Spinal cord (tissue), 10 donors: ENCODE results near the gene CENPO. TPM values are rescaled to one million over a fixed set of nuclear protein-coding genes. Genes with fewer than 3 reads are reported as not detected.
A peak's percentile ranks its signal among the peaks of the same experiment; 100 is the strongest.

Source experiments
- DNase-seq, 6 donors: peaks; one replicate each; pipeline versions ENCODE4 v3.0.0 to v3.0.0-alpha.2; 2013 to 2015; ENCODE audit warnings: low spot score in 6 of 6, low read depth in 4 of 6
- H3K27ac ChIP-seq: one replicate; pipeline ENCODE4 v1.5.1; 2013; ENCODE audit warnings: low read depth, low read length, control low read depth
- H3K27me3 ChIP-seq: one replicate; pipeline ENCODE4 v1.6.1; 2013; ENCODE audit warnings: low read length; ENCODE audit not compliant: control insufficient read depth, insufficient read depth
- H3K36me3 ChIP-seq: one replicate; pipeline ENCODE4 v1.6.1; 2013; ENCODE audit warnings: low read length; ENCODE audit not compliant: control insufficient read depth, insufficient read depth
- H3K4me1 ChIP-seq: one replicate; pipeline ENCODE4 v1.6.1; 2013; ENCODE audit warnings: low read length; ENCODE audit not compliant: control insufficient read depth, insufficient read depth
- H3K4me3 ChIP-seq: one replicate; pipeline ENCODE4 v1.5.1; 2013; ENCODE audit warnings: low read depth, low read length, control low read depth
- H3K9me3 ChIP-seq: one replicate; pipeline ENCODE4 v1.6.1; 2013; ENCODE audit warnings: low read length; ENCODE audit not compliant: control insufficient read depth, insufficient read depth
- WGBS: methylation state at CpG from one replicate; pipeline ENCODE4 v1.1.5; 2013; ENCODE audit warnings: missing lambda C conversion rate; ENCODE audit not compliant: insufficient coverage; 5-methylcytosine and 5-hydroxymethylcytosine counted together
- polyA plus RNA-seq, 2 donors: library from polyadenylated mRNA; unstranded; fragments of 120-200 nt; gene quantifications; one replicate each; pipeline ENCODE4 v1.2.1, GENCODE V29; 2013; ENCODE audit not compliant: insufficient read length in 2 of 2
- total RNA-seq, 2 donors: library from RNA; depleted of rRNA in 1 of 2; stranded (reverse); fragments of 120-200 nt in 1 of 2; fragments of >200 nt in 1 of 2; gene quantifications; one replicate each; pipeline versions ENCODE4 v1.2.3 to v1.2.4, GENCODE V29; 2013 to 2014
- donor health status: healthy.

CENPO gene
- total and polyA plus RNA-seq, 4 donors, result 12.7 to 24.0 (median 18.1) TPM

- no peaks in the 10 kb centered on the region for H3K27me3 ChIP-seq
- H3K36me3 ChIP-seq, result peaks cover 40% of the 10 kb centered on the region
- no peaks in the 10 kb centered on the region for H3K9me3 ChIP-seq
- DNase-seq, result peak in 1 of 6 donors; percentile 29
- 83% methylated on average over 3 of the region's 5 CpGs for WGBS
- H3K4me1 ChIP-seq, result no peaks in the 10 kb centered on the region
- H3K27ac ChIP-seq, result no peak overlapping the region
- H3K4me3 ChIP-seq, result no peak overlapping the region
Measured at GRCh38 chr2:24761866-24762265, 31.4 kb upstream of the CENPO start.

- DNase-seq, result no peak
- H3K36me3 ChIP-seq, result peaks cover 40% of the 10 kb centered on the region
- H3K4me3 ChIP-seq, result no peak overlapping the region
- H3K9me3 ChIP-seq, result no peaks in the 10 kb centered on the region
- H3K4me1 ChIP-seq, result no peaks in the 10 kb centered on the region
- H3K27me3 ChIP-seq, result no peaks in the 10 kb centered on the region
- WGBS, result no CpG with 5 or more reads among the region's 2 CpGs
- H3K27ac ChIP-seq, result no peak overlapping the region
Measured at GRCh38 chr2:24762518-24762917, 30.7 kb upstream of the CENPO start.

- DNase-seq, result no peak
- H3K4me3 ChIP-seq, result no peak overlapping the region
- H3K36me3 ChIP-seq, result peaks cover 40% of the 10 kb centered on the region
- H3K9me3 ChIP-seq, result no peaks in the 10 kb centered on the region
- H3K27ac ChIP-seq, result no peak overlapping the region
- 97% methylated on average over 3 of the region's 4 CpGs for WGBS
- no peaks in the 10 kb centered on the region for H3K4me1 ChIP-seq
- no peaks in the 10 kb centered on the region for H3K27me3 ChIP-seq
Measured at GRCh38 chr2:24763843-24764242, 29.4 kb upstream of the CENPO start.

- H3K4me3 ChIP-seq, result no peak overlapping the region
- no peak for DNase-seq
- no peaks in the 10 kb centered on the region for H3K27me3 ChIP-seq
- no peaks in the 10 kb centered on the region for H3K4me1 ChIP-seq
- no peak overlapping the region for H3K27ac ChIP-seq
- 93% methylated on average over 6 of the region's 6 CpGs for WGBS
- no peaks in the 10 kb centered on the region for H3K9me3 ChIP-seq
- H3K36me3 ChIP-seq, result peaks cover 34% of the 10 kb centered on the region
Measured at GRCh38 chr2:24766609-24767008, 26.6 kb upstream of the CENPO start.

GRCh38 chr2:24768013-24768412 is 25.2 kb upstream of the CENPO start:
- Histone ChIP-seq H3K4me3 (no peak overlapping the region), H3K27ac (no peak overlapping the region)

GRCh38 chr2:24768601-24769000 is 24.6 kb upstream of the CENPO start:
- peak in 1 of 6 donors; percentile 83 for DNase-seq
- H3K27ac ChIP-seq, result no peak overlapping the region

More at GRCh38 chr2:24768013-24768412, 25.2 kb upstream of the CENPO start:
- H3K27me3 ChIP-seq, result no peaks in the 10 kb centered on the region
- no peak for DNase-seq
- WGBS, result 96% methylated on average over 2 of the region's 5 CpGs
- H3K9me3 ChIP-seq, result no peaks in the 10 kb centered on the region
- peaks cover 28% of the 10 kb centered on the region for H3K36me3 ChIP-seq
- H3K4me1 ChIP-seq, result no peaks in the 10 kb centered on the region

GRCh38 chr2:24771061-24771460 is 22.2 kb upstream of the CENPO start:
- Histone ChIP-seq H3K36me3 (peaks cover 12% of the 10 kb centered on the region), H3K27ac (no peak overlapping the region), H3K27me3 (no peaks in the 10 kb centered on the region), H3K9me3 (no peaks in the 10 kb centered on the region), H3K4me3 (no peak overlapping the region), H3K4me1 (no peaks in the 10 kb centered on the region)
- no peak for DNase-seq
- 88% methylated on average over 4 of the region's 5 CpGs for WGBS

More at GRCh38 chr2:24768601-24769000, 24.6 kb upstream of the CENPO start:
- Histone ChIP-seq H3K36me3 (peaks cover 26% of the 10 kb centered on the region), H3K4me3 (no peak overlapping the region), H3K4me1 (no peaks in the 10 kb centered on the region), H3K9me3 (no peaks in the 10 kb centered on the region), H3K27me3 (no peaks in the 10 kb centered on the region)
- 90% methylated on average over 6 of the region's 7 CpGs for WGBS

- WGBS, result 89% methylated on average over 4 of the region's 5 CpGs
- Histone ChIP-seq H3K4me3 (no peak overlapping the region), H3K4me1 (no peaks in the 10 kb centered on the region), H3K27ac (no peak overlapping the region), H3K27me3 (no peaks in the 10 kb centered on the region), H3K9me3 (no peaks in the 10 kb centered on the region), H3K36me3 (peaks cover 7% of the 10 kb centered on the region)
- peak in 2 of 6 donors; percentile 15 to 25 for DNase-seq
Measured at GRCh38 chr2:24771764-24772586, 21.2 kb upstream of the CENPO start.

- H3K9me3 ChIP-seq, result no peaks in the 10 kb centered on the region
- no peak overlapping the region for H3K4me3 ChIP-seq
- H3K27ac ChIP-seq, result no peak overlapping the region
- H3K27me3 ChIP-seq, result no peaks in the 10 kb centered on the region
- 76% methylated on average over 3 of the region's 3 CpGs for WGBS
- no peaks in the 10 kb centered on the region for H3K36me3 ChIP-seq
- H3K4me1 ChIP-seq, result no peaks in the 10 kb centered on the region
- DNase-seq, result no peak
Measured at GRCh38 chr2:24774373-24774772, 18.9 kb upstream of the CENPO start.

- no peak for DNase-seq
- no peaks in the 10 kb centered on the region for H3K9me3 ChIP-seq
- H3K27ac ChIP-seq, result no peak overlapping the region
- 100% methylated on average over 2 of the region's 2 CpGs for WGBS
- no peaks in the 10 kb centered on the region for H3K4me1 ChIP-seq
- no peaks in the 10 kb centered on the region for H3K27me3 ChIP-seq
- no peaks in the 10 kb centered on the region for H3K36me3 ChIP-seq
- H3K4me3 ChIP-seq, result no peak overlapping the region
Measured at GRCh38 chr2:24779116-24779515, 14.1 kb upstream of the CENPO start.
